Left kidney (tissue), 2 donors: ENCODE results near the gene ZNF22. TPM values are rescaled to one million over a fixed set of nuclear protein-coding genes. Genes with fewer than 3 reads are reported as not detected.
"Not testable (repeated sequence)": the region's sequence is repeated elsewhere in the genome, so short reads cannot be mapped to it uniquely, and the experiment has no call there.

Source experiments
- DNase-seq: peaks from one replicate; pipeline ENCODE4 v3.0.0-alpha.2; 2013
- polyA plus RNA-seq: library from polyadenylated mRNA; unstranded; fragments of 120-200 nt; gene quantifications from one replicate; pipeline ENCODE4 v1.2.1, GENCODE V29; 2013; ENCODE audit not compliant: insufficient read length

ZNF22 gene
- polyA plus RNA-seq, 1 donor = 85.8 TPM

DNA sequence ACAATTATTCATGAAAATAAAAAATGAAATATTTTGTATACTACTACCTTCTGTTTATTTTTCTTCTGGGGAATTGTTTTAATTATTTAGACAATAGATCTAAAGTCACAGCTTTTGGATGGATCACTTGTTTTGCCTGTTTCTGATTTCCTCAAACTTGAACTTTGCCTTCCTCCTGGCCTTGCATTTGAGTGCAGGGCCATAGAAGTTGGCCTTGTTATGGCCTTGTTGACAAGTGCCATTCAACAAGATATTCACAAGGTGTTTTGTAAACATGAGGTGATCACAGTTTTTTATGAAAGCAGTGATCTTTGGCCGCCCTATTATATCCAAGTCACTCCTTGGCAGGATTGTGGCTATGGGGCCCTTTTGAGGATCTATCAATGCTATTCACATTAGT is 4.6 kb downstream of the ZNF22 start:
- no peak for DNase-seq

DNA sequence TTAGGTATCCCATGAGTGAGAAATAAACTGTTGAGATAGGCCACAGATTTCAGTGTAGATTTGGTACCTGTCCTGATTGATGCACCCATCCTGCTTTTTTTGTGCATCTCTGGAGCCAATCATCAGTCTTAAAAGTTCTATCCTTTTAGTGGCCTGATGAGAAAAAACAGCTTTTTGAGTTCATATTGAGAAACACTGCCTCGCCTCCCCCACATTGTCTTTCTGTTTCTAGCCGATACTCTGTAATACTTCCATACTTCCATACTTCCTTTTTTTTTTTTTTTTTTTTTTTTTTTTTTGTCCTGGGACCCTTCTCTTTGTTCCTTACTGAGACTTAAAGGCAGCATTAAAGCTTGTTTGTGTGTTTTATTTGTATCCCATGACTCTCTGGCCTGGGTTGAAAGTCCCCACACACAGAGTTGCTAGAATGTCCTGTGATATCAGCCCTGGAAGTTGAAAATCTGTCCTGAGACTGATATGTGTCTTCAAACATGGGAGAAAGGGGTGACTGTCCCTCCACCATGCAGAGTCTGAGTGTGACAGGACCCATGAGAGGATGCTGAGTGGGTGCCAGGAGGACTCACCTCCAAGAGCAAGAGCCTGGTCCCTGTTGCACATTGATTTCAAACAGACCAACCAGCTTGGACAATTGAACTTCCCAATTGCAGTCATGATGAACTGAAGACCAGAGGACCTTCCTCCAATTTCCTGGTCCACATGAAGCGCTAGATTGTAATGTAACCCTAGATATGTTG is 5.7 kb downstream of the ZNF22 start:
- DNase-seq = no peak

DNA sequence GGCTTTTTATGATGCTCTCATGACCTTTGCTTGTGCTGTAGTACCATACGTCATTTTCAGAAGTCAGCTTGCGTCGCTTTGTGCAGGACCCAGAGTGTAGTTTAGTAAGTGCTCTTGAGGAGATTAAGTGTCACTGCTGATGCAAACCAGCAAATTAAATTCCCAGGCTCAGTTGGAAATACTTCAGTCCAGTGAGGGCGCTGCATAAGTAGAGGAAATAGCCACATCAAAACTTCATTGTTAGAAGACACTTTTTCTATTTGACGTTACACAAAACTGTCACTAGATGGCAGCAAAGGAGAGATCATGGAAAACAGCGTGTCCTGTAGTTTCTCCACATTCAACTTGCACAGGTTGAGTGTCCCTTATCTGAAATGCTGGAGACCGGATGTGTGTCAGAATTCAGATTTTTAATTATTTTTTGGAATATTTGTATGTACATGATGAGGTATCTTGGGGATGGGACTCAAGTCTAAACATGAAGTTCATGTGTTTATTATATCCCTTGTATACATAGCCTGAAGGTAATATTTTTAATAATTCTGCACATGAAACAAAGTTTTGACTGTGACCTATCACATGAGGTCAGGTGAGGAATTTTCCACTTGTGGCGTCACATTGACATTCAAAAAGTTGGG is 7.9 kb downstream of the ZNF22 start:
- peak; percentile 95 for DNase-seq

DNA sequence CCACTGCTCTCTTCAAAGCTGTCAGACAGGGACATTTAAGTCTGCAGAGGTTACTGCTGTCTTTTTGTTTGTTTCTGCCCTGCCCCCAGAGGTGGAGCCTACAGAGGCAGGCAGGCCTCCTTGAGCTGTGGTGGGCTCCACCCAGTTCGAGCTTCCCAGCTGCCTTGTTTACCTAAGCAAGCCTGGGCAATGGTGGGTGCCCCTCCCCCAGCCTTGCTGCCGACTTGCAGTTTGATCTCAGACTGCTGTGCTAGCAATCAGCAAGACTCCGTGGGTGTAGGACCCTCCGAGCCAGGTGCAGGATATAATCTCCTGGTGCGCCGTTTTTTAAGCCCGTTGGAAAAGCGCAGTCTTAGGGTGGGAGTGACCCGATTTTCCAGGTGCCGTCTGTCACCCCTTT is 13.8 kb downstream of the ZNF22 start:
- DNase-seq = not testable (repeated sequence)

DNA sequence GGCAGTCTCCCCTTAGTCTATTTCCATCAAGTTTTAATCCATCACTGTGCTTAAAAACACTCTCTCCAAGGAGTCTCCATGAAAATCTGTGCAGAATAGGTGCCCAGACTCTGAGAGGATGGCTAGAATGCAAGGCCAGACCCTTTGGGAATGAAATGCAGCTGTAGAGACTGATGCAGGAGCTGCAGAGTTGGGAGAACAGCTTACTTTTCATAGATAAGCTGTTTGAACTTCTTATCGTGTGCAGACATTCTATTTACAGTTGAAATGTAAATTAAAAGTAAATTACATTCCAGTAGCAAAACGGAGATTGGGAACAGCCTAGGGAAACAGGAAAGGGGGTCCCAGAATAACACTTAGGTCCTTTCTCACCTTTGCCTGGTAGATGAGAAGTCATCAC is 14.9 kb downstream of the ZNF22 start:
- DNase-seq = no peak

DNA sequence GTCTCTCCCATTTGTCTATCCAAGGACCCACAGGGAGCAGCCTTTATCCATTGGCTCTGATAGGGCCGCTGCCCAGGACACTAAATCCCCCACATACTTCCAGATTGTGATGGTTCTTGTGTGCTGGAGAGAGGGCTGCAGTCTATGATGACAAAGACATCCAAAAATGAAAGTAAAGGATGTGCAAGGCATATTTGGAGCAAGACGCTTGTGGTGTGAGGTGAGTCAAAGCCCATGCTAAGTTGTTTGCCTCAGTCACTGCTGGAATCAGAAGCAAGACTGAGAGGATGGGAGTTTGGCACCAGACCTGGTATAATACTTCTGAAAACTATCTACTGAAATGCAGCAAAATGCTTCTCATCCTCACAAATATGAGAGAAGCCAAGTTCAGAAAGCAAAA is 22.7 kb downstream of the ZNF22 start:
- DNase-seq = no peak

DNA sequence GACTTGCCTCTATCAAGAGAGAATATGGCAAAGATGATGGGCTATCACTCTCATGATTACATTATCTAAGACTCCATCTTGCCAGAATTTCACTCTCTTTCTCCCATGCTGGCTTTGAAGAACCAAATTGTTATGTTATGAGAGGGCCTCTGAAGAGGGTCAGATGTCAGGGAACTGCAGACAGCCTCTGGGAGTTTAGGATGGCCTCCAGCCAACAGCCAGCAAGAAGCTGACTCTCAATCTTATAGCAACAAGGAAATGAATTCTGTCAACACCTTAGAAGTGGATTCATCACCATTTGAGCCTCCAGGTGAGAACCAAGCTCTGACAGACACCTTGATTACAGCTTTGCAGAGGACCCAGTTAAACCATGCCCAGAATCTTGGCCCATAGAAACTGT is 33.6 kb downstream of the ZNF22 start:
- no peak for DNase-seq

DNA sequence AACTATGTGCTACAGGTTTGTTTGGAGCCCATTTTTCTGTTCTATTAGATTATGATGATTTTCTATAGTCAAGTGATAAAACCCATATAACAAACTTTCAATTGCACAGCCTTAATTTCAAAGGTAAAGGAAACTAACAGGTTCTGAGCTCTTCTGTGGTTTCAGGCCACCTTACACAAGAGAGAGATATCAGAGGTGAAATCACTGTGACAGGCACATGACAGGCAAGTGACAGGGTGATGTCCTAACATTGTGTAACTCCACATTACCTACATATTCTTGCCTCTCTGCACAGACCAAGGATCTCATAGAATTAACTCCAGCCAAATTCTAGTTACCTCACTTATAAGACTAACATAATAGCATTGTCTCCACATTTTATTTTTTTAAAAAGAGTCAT is 35.0 kb downstream of the ZNF22 start:
- no peak for DNase-seq

DNA sequence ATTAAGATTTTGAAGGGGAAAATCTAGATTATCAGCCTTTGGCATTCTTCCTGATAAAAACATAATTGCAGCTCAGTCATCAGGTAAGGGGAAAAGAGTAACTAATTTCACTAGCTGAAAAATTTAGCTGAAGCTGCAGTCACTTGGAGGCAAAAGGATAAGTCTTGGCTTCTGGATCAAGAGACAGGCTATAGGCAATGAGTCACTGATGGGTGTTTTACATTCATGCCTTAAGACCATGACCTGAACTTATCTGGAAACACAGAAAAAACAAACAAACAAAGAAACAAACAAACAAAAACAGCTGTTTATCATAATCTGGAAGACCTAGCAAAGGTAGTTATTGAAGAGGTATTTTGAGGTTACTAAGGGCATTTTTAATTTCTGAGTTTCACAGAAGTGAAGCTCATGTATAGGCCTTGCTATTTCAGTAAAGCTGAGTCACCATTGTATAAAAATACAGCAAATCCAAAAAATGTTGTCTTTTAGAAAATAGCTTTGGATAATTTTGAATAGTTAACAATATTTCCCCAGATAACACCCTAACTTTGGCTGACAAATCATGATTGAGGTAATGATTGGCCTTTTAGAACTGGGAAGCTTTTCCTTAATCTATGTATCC is 40.3 kb downstream of the ZNF22 start:
- no peak for DNase-seq

DNA sequence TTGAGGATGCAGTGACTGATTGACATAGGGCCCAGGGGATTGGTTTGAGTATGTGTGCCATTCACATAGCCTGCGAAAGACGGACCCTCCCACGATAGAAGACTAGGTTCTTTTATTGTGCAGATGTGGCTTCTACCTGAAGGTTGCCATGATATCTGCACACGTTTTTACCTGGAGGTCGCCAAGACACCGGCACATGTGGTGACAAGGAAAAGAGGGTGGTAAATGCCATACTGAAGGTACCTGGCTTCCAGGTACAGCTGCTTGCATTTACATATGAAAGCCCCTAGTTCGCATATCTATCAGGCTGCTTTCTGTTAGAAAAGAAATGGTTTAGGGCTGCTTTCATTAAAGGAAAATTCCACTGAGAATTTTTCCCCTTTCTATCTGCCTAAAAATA is 43.6 kb downstream of the ZNF22 start:
- DNase-seq = no peak

DNA sequence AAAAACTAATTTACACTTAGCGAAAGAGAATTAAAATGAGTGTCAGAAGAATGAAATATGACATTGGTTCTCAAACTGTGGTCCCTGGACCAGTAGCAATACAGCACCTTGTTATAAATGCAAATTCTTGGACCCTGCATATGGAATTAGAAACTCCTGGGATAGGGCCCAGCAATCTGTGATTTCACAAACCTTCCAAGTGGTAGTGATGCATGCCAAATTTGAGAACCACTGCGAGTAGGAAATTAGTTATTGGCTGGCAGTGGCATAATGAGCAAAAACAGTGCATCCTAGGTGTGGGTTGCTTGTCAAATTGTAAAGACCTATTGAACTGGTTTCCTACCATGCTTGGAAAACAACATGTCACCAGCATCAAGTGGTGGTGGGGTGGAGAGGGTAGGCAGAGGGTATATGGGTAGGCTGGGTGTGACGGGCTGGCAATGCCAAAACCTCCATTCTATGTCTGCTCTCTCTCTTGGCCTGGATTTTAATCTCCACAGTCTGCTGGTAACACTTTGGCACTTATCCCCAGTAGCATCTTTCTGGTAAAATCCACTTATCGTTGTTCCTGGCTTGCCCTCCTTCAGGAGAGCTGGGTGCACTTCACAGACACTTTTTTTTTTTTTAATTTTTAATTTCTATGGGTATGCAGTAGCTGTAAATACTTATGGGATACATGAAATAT is 50.0 kb downstream of the ZNF22 start:
- DNase-seq = no peak

DNA sequence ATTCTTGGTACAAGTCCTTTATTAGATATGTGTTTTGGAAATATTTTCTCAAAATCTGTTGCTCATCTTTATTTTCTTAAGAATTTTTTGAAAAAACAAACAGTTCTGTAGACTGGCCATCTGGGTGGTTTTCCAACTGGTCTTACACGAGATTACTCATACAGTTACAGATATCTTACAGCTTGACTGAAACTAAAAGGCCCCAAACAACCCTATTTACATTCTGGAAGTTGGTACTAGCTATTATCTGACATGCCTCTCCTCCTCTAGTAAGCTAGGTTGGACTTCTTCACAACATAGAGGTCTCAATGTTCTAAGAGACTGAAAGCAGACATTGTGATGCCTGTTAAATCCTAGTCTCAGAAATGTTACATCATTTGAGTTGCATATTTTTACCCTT is 52.0 kb downstream of the ZNF22 start:
- no peak for DNase-seq

DNA sequence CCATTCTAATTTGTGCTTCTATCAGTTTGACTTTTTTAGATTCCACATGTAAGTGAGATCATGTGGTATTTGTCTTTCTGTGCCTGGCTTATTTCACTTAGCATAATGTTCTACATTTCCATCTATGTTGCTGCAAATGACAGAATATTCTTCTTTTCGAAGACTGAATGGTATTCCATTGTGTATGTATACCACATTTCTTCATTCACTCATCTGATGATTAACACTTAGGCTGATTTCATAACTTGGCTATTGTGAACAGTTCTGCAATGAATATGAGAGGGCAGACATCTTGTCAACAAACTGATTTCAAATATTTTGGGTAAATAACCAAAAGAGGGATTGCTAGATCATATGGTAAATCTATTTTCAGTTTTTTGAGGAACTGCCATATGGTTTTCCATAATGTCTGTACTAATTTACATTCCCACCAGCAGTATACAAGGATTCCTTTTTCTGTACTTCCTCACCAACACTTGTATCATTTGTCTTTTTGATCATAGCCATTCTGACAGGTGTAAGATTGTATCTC is 52.9 kb downstream of the ZNF22 start:
- no peak for DNase-seq

Other genes with a start within 250 kb of the ZNF22 start
- 68.0 TPM for gene TMEM72, start 89.6 kb upstream of the ZNF22 start, polyA plus RNA-seq
- 31.1 TPM for gene RASSF4, start 41.1 kb upstream of the ZNF22 start, polyA plus RNA-seq
- 5.5 TPM for gene DEPP1, start 22.1 kb upstream of the ZNF22 start, polyA plus RNA-seq